Measurements from ENCODE around the gene SLC6A12. TPM values are rescaled to one million over a fixed set of nuclear protein-coding genes. Genes with fewer than 3 reads are reported as not detected.

SLC6A12 gene
- total RNA-seq, 5 donors from 2014 or later (not counting 1 experiment from before 2014, with no cell fraction given) = 0.85 TPM; not detected in 4

GRCh38 chr12:232731-233614, 19.0 kb upstream of the SLC6A12 start:
- ATAC-seq (replicated peaks in 1 of 4) = no peak

GRCh38 chr12:230925-231671, 17.1 kb upstream of the SLC6A12 start:
- no peak for DNase-seq
- Histone ChIP-seq H3K4me3 (ENCODE audit: control insufficient read depth in 1 of 2, extremely low read depth in 1 of 2, low read length in 1 of 2) (no peak overlapping the region), H3K27me3 (replicated peaks in 1 of 2; ENCODE audit: control insufficient read depth in 2 of 2, extremely low read depth in 1 of 2, insufficient read depth in 2 of 2, low read length in 1 of 2) (peaks cover 0 to 43% of the 10 kb centered on the region in 2 experiments), H3K27ac (ENCODE audit: low read length) (no peak overlapping the region), H3K9me3 (no peaks in the 10 kb centered on the region), H3K4me1 (ENCODE audit: control insufficient read depth in 1 of 2, extremely low read depth in 1 of 2, insufficient read depth in 2 of 2, low read length in 2 of 2) (no peaks in the 10 kb centered on the region), H3K36me3 (ENCODE audit: control insufficient read depth in 2 of 2, extremely low read depth in 1 of 2, insufficient read depth in 1 of 2, low read length in 1 of 2) (no peaks in the 10 kb centered on the region)
- Mint-ChIP-seq H3K27me3 (peaks cover 8 to 16% of the 10 kb centered on the region in 2 donors), H3K27ac (no peak overlapping the region), H3K4me1 (no peaks in the 10 kb centered on the region), H3K9me3 (peaks cover 2 to 13% (median 6%) of the 10 kb centered on the region in 3 donors), H3K4me3 (no peak overlapping the region), H3K36me3 (peaks cover 3% of the 10 kb centered on the region)
- no peak for ATAC-seq (replicated peaks in 1 of 4)
- 81% methylated on average over 11 of the region's 14 CpGs for WGBS (ENCODE audit: insufficient coverage)
- CTCF ChIA-PET = interaction anchor here in 1 of 2 donors (0.6 kb wide), 1 partner anchor 1422 kb away, joined by 7 read pairs; no protein-coding TSS in a partner anchor
- POLR2A ChIA-PET = no interaction called here

More at GRCh38 chr12:232731-233614, 19.0 kb upstream of the SLC6A12 start:
- 69% methylated on average over 15 of the region's 19 CpGs for WGBS (ENCODE audit: insufficient coverage)
- no peak overlapping the region for H3K27ac ChIP-seq (ENCODE audit: low read length)
- Mint-ChIP-seq H3K27me3 (peaks cover 11 to 14% of the 10 kb centered on the region in 2 donors), H3K36me3 (peaks cover 8% of the 10 kb centered on the region), H3K9me3 (peaks cover 6 to 19% (median 11%) of the 10 kb centered on the region in 3 donors), H3K4me3 (no peak overlapping the region), H3K27ac (no peak overlapping the region), H3K4me1 (no peaks in the 10 kb centered on the region)
- ChIA-PET POLR2A (no interaction called here), CTCF (no interaction called here)
- no peak for DNase-seq
- no peaks in the 10 kb centered on the region for H3K4me1 ChIP-seq (ENCODE audit: control insufficient read depth in 1 of 2, extremely low read depth in 1 of 2, insufficient read depth in 2 of 2, low read length in 2 of 2)
- no peak overlapping the region for H3K4me3 ChIP-seq (ENCODE audit: control insufficient read depth in 1 of 2, extremely low read depth in 1 of 2, low read length in 1 of 2)
- no peaks in the 10 kb centered on the region for H3K9me3 ChIP-seq
- H3K27me3 ChIP-seq (replicated peaks in 1 of 2; ENCODE audit: control insufficient read depth in 2 of 2, extremely low read depth in 1 of 2, insufficient read depth in 2 of 2, low read length in 1 of 2) = peaks cover 0 to 41% of the 10 kb centered on the region in 2 experiments
- H3K36me3 ChIP-seq (ENCODE audit: control insufficient read depth in 2 of 2, extremely low read depth in 1 of 2, insufficient read depth in 1 of 2, low read length in 1 of 2) = no peaks in the 10 kb centered on the region

- peaks cover 8 to 16% of the 10 kb centered on the region in 2 donors for H3K27me3 Mint-ChIP-seq
- Histone ChIP-seq H3K36me3 (ENCODE audit: control insufficient read depth in 2 of 2, extremely low read depth in 1 of 2, insufficient read depth in 1 of 2, low read length in 1 of 2) (no peaks in the 10 kb centered on the region), H3K27ac (ENCODE audit: low read length) (no peak overlapping the region), H3K27me3 (replicated peaks in 1 of 2; ENCODE audit: control insufficient read depth in 2 of 2, extremely low read depth in 1 of 2, insufficient read depth in 2 of 2, low read length in 1 of 2) (peaks cover 0 to 39% of the 10 kb centered on the region in 2 experiments), H3K4me3 (ENCODE audit: control insufficient read depth in 1 of 2, extremely low read depth in 1 of 2, low read length in 1 of 2) (no peak overlapping the region), H3K9me3 (no peaks in the 10 kb centered on the region), H3K4me1 (ENCODE audit: control insufficient read depth in 1 of 2, extremely low read depth in 1 of 2, insufficient read depth in 2 of 2, low read length in 2 of 2) (no peaks in the 10 kb centered on the region)
- ChIA-PET CTCF (no interaction called here), POLR2A (no interaction called here)
- H3K4me3 Mint-ChIP-seq = no peak overlapping the region
- no peak for ATAC-seq (replicated peaks in 1 of 4)
- no peak for DNase-seq
- WGBS (ENCODE audit: insufficient coverage) = 78% methylated on average over 18 of the region's 26 CpGs
- no peaks in the 10 kb centered on the region for H3K4me1 Mint-ChIP-seq
- H3K27ac Mint-ChIP-seq = no peak overlapping the region
- no peaks in the 10 kb centered on the region for H3K36me3 Mint-ChIP-seq
- H3K9me3 Mint-ChIP-seq = no peaks in the 10 kb centered on the region
Measured at GRCh38 chr12:229441-230191, 15.7 kb upstream of the SLC6A12 start.

- ChIA-PET CTCF (no interaction called here), POLR2A (no interaction called here)
- H3K4me3 ChIP-seq (ENCODE audit: control insufficient read depth in 1 of 2, extremely low read depth in 1 of 2, low read length in 1 of 2) = no peak overlapping the region
- Mint-ChIP-seq H3K4me3 (no peak overlapping the region), H3K9me3 (no peaks in the 10 kb centered on the region), H3K27ac (no peak overlapping the region), H3K4me1 (no peaks in the 10 kb centered on the region), H3K36me3 (no peaks in the 10 kb centered on the region), H3K27me3 (peaks cover 8 to 16% of the 10 kb centered on the region in 2 donors)
- DNase-seq (no peak), ATAC-seq (replicated peaks in 1 of 4) (no peak)
- H3K9me3 ChIP-seq = no peaks in the 10 kb centered on the region
- no peak overlapping the region for H3K27ac ChIP-seq (ENCODE audit: low read length)
- 73% methylated on average over 3 of the region's 3 CpGs for WGBS (ENCODE audit: insufficient coverage)
- H3K27me3 ChIP-seq (replicated peaks in 1 of 2; ENCODE audit: control insufficient read depth in 2 of 2, extremely low read depth in 1 of 2, insufficient read depth in 2 of 2, low read length in 1 of 2) = peaks cover 0 to 39% of the 10 kb centered on the region in 2 experiments
- no peaks in the 10 kb centered on the region for H3K4me1 ChIP-seq (ENCODE audit: control insufficient read depth in 1 of 2, extremely low read depth in 1 of 2, insufficient read depth in 2 of 2, low read length in 2 of 2)
- no peaks in the 10 kb centered on the region for H3K36me3 ChIP-seq (ENCODE audit: control insufficient read depth in 2 of 2, extremely low read depth in 1 of 2, insufficient read depth in 1 of 2, low read length in 1 of 2)
Measured at GRCh38 chr12:228846-229200, 14.9 kb upstream of the SLC6A12 start.

GRCh38 chr12:227923-228845, 14.2 kb upstream of the SLC6A12 start:
- H3K9me3 Mint-ChIP-seq = no peaks in the 10 kb centered on the region
- no peaks in the 10 kb centered on the region for H3K36me3 Mint-ChIP-seq
- peaks cover 8 to 16% of the 10 kb centered on the region in 2 donors for H3K27me3 Mint-ChIP-seq
- no peaks in the 10 kb centered on the region for H3K9me3 ChIP-seq
- DNase-seq (no peak), ATAC-seq (replicated peaks in 1 of 4) (no peak)
- H3K27ac Mint-ChIP-seq = no peak overlapping the region
- ChIA-PET POLR2A (no interaction called here), CTCF (no interaction called here)
- peaks cover 0 to 36% of the 10 kb centered on the region in 2 experiments for H3K27me3 ChIP-seq (replicated peaks in 1 of 2; ENCODE audit: control insufficient read depth in 2 of 2, extremely low read depth in 1 of 2, insufficient read depth in 2 of 2, low read length in 1 of 2)
- WGBS (ENCODE audit: insufficient coverage) = 82% methylated on average over 12 of the region's 18 CpGs
- no peaks in the 10 kb centered on the region for H3K36me3 ChIP-seq (ENCODE audit: control insufficient read depth in 2 of 2, extremely low read depth in 1 of 2, insufficient read depth in 1 of 2, low read length in 1 of 2)
- H3K4me3 ChIP-seq (ENCODE audit: control insufficient read depth in 1 of 2, extremely low read depth in 1 of 2, low read length in 1 of 2) = no peak overlapping the region
- H3K4me1 Mint-ChIP-seq = no peaks in the 10 kb centered on the region
- H3K4me3 Mint-ChIP-seq = no peak overlapping the region
- H3K27ac ChIP-seq (ENCODE audit: low read length) = no peak overlapping the region
- no peaks in the 10 kb centered on the region for H3K4me1 ChIP-seq (ENCODE audit: control insufficient read depth in 1 of 2, extremely low read depth in 1 of 2, insufficient read depth in 2 of 2, low read length in 2 of 2)
